NCI-H1694 treated with DMSO at 0.1 percent for 48 hours (cell line): Measurements from ENCODE around the gene SNAPC2.
"Not testable (repeated sequence)": the region's sequence is repeated elsewhere in the genome, so short reads cannot be mapped to it uniquely, and the experiment has no call there.

ENCODE experiments used
- DNase-seq: peaks from one replicate; lab custom pipeline; 2025; lab: John Stamatoyannopoulos, UW

SNAPC2 gene

DNA sequence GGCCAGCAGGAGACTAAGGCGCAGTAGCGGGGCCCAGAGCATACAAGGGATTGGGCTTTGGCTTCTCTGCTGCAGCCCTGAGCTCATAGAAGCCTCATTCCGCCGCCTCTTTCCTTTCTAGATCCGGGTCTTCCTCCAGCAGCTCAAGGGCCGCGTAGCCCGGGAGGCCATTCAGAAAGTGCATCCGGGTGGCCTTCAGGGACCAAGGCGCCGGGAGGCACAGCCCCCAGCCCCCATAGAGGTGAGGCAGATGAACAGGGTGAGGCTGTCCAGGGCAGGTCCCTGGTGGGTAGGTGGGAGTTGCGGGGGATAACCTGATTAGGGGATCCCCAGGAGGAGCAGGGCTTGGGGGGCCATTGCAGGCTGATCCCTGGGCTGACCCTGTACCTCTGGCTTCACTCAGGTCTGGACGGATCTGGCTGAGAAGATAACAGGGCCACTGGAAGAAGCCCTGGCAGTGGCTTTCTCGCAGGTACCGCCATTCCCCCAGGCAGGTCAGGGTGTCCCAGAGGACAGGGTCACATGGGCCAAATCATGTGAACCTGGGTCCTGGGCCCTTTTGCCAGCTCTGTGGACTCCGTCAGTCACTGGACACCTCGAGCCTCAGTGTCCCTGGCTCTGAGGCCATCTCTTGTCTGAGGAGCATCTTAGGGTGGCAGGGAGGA lies 1.3 kb downstream of the SNAPC2 start:
- no peak for DNase-seq

DNA sequence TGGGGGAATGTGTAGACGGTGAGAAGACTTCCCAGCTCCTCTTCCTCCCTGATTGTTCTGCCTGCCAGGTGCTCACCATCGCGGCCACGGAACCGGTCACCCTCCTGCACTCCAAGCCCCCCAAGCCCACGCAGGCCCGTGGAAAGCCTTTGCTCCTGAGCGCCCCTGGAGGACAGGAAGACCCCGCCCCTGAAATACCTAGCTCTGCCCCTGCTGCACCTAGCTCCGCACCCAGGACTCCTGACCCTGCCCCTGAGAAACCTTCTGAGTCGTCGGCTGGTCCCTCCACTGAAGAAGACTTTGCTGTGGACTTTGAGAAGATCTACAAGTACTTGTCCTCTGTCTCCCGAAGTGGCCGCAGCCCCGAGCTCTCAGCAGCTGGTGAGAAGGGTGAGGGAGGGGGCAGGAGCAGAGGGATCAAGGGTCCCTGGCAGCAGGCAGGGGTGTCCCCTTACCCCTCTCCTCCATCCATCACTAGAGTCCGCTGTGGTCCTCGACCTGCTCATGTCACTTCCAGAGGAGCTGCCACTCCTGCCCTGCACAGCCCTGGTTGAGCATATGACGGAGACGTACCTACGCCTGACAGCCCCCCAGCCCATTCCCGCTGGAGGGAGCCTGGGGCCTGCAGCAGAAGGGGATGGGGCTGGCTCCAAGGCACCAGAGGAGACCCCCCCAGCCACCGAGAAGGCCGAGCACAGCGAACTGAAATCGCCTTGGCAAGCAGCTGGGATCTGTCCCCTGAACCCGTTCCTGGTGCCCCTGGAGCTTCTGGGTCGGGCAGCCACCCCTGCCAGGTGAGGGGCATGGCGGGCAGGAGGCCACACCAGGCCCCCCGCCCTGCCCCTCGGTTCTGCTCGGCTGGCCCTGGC lies 2.1 kb downstream of the SNAPC2 start:
- no peak for DNase-seq

DNA sequence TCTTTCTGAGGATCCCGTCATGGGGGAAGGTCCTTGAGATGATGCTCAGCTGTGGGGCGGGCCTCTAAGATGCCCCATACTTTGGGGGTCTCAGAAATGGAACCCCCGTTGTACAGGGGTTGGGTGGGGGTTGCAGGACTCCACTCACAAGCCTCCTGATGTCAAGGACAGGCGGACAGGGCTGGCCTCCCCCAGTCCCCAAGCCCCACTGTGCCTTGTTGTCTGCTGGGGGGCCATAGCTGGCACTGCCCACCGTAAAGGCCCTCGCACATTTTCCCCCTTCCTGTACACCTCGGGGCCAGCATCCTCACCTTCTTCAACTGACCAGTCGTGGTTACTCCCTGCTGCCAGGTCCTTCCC lies 2.7 kb downstream of the SNAPC2 start:
- no peak for DNase-seq

DNA sequence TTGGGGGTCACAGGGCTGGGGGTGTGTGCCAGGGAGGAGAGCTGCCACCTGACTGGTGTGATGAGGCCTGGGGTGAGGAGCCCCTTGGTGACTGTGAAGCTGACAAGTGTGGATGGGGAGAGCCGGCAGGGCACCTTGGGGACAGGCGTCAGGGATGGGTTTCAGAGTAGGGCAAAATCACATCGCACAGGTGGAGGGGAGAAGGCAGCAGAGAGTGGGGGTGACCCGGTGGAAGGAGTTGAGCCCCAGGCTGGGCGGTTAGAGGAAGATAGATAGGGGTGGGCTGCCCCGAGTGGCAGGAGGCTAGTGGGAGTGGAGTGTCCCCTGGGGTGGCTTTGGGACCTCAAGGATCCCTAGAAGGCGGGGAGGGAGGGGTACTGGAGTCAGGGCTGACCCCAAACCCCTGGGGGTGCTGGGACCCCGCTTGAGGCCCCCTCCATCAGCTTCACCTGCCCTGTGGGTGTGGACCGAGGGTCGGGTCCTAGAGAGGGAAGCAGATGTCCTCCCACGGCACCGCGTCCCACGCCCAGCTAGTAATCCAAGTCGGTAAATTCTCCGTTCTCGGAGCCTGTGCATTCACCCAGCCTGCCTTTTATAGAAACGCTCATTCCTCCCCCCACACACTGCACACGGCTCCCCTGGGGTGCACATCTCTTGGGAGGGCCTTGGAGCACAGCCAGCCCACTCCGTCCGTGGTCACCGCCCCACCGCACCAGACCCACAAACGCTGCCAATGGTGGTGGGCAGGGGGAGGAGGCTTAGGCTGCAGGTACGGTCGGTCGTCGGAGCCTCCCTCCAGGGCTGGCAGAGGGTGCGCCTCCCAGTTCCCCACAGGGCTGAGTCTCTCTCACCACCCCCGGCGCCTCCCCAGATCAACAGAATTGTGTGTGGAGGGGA lies 3.4 kb downstream of the SNAPC2 start:
- DNase-seq, result no peak

DNA sequence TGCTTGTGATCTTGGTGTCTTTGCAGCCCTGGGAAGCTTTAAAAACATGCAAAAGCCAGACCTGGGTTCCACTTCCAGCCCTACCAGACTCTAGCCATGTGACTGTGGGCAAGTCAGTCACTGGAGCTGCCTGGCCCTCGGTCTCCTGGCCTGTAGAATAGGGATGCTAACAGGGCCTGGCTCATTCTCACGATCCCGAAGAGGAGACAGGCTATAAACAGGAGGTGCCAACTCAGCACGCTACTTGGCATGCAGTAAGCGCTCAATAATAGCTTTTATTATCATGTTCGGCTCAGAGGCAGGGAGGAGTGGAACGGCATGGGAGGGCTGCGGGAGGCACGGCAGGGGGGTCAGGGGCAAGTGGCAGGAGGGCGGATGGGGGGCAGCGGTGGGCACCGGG lies 4.1 kb downstream of the SNAPC2 start:
- DNase-seq, result no peak

DNA sequence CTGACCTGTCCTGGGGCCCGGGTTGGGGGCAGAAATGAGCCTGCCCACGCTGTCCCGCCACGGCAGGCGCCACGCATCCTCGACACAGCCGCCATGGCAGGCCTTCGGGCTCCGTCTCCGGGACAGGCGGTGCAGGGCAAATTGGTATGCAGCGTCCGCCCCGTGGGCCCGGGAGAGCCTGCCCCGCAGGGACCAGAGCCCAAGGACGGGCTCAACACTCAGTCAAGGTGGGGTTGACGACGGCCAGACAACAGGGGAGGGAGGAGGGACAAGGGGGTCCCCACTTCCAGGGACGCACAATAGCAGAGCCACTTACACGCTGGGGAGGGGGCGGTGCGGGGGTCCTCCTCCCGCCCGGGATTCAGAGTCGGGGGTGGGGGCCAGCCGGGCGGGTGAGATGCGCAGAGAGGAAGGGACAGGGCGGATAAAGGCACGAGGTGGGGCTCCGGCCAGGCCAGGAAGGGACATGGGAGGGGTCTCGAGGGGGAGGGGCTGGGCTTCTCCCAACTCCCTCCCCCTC lies 4.6 kb downstream of the SNAPC2 start:
- DNase-seq, result no peak

DNA sequence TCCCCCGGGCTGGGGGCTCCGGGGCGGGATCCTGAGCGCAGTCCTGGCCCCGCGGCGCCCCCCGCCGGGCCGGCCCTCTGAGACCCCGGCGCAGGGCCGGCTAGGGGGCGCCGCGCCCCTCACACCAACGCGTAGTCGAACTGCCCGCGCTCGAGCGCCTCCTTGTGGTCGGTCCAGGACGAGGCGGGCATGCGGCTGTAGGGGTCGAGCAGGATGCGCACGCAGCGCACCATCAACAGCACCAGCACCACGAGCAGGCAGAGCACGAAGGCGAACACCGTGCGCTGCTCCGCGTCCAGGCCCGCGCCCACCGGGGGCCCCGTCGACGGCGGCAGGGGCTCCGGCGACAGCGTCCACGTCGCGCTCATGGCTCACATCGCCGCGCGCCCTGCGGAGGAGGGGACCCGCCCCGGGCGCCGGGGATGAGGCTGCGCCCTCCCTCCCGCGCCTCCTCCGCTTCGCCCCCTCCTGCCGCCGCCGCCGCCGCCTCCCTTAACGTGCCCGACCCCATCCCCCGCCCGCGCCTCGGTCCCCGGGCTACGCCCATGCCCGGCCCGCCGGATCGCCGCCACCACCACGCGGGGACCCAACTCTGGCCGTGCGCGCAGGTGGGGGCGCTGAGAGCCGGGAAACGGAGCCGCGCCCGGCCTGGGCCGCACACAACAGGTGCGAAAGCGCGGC lies 5.2 kb downstream of the SNAPC2 start:
- DNase-seq, result peak; percentile 51

DNA sequence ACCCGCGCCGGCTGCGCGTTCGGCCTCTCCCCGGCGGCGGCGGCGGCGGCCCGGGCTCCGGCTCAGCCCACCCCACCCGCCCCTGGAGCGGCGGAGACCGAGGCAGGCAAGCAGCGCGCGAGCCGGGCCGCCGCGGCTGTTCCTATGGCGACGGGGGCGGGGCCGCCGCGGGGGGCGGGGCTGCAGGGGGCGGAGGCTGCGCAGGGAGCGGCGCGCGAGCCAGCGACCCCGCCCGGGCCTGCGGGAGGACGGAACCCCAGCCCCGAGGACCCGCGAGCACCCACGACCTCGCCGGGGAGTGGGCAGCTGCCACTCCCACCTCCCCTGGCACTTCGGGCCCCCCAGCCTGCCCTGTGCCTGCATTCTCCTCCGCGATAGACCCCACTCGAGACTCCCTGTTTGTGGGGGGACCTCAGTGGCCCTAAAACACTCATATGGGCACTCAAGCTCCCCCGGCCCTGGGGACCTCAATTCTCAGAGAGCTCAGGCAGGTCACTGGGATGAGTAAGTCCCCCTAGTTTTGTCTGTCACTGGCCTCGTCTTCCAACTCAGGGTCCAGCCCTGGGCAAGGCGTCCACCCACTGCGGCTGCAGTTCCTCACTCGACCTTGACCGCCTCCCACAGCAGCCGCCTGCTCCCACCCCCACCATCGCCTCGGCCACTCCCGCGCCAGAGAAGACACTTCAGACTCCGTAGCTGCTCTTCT lies 6.0 kb downstream of the SNAPC2 start, which contains the start of gene CTXN1:
Gene CTXN1 (minus strand): TSS at position 115 of the 706 bp plus-strand sequence. CDS start 597 bp downstream, outside the sequence.
- DNase-seq, result no peak

DNA sequence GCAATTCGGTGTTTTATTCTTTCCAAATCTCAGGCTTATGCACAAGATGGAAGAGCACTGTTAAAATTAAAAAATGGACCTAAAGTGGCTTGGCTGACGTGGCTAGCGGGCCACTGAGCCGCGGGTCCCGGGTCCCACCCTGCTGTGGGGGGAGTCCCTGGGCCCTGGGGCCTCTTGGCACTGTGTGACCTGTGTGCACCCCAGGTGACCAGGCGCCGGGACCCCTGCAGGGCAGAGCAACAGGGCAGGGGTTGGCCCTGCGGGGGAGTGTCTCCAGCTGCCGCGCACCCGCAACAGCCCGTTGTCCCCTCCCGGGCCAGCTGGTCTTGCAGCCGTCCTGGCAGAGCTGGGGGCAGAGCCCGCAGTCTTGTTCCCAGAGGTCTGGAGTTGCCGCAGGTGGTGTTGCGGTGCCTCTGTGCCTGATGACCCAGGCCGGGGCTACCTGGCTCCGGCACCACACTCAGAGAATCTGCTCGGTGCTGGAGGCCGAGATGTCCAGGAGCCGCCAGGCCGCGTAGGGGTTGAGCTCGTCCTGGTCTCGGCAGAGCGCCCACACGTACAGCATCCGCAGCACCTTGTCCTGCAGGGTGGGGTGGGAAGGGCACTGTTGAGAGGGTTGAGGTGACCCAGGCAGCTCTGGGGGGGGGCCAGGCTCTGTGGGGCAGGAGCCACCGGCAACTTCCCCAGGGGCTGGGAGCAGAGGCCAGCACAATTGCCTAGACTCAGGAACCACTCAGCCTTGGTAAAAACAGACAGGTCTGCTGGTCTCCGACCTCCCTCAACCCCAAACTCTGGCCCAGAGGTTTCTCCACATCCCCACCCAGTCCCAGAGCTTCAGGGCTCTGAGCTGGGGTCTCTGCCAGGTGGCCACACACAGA lies 6.8 kb downstream of the SNAPC2 start:
- no peak for DNase-seq

DNA sequence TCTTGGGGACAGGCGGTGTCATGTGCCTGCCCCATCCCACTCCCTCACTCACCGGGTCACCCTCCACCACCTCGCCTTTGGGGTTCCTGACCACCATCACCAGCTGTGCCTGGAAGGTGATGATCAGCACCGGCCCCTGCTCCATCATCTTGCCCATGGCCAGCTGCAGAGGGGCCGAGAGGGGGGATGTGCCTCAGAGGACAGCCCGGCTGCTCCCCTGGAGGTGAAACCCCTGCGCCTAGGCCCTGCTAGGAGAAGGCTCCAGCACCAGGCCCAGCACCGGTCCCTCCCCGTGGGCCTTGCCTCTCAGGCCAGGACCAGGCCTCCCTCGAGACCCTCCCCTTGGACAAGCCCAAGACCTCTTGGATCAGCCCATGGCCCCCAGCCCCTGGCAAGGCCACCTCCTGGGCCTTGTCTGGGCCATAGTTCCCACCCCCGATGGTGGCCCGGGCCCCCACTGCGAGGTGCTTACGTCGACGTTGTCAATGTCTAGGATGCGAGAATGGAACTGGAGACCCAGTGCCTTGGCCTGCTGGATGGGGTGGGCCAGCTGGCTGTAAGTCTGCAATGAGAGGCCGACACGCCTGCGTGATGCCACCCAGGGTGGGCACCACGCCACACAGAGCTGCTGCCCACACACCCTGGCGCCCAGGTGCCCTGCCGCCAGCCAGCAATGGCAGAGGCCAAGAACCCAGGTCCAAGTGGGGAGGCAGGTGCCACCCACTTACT lies 7.6 kb downstream of the SNAPC2 start:
- no peak for DNase-seq

DNA sequence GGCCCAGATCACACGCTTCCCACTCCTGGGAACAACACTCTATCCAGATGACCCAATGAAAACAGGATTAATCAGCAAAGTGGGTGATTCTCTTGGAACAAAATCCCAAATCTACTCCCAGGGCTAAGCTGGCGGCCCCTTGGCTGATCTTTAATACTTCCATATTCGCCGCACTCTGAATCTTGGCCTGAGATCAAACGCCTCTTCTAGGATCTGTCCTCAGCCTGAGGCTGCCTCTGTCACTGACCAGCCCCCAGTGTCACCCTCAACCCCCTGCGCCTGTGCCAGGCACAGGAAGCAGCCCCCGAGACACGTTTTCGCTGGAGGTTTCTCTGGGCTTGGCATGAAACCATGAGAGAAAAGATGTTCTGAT lies 8.2 kb downstream of the SNAPC2 start:
- DNase-seq, result no peak

DNA sequence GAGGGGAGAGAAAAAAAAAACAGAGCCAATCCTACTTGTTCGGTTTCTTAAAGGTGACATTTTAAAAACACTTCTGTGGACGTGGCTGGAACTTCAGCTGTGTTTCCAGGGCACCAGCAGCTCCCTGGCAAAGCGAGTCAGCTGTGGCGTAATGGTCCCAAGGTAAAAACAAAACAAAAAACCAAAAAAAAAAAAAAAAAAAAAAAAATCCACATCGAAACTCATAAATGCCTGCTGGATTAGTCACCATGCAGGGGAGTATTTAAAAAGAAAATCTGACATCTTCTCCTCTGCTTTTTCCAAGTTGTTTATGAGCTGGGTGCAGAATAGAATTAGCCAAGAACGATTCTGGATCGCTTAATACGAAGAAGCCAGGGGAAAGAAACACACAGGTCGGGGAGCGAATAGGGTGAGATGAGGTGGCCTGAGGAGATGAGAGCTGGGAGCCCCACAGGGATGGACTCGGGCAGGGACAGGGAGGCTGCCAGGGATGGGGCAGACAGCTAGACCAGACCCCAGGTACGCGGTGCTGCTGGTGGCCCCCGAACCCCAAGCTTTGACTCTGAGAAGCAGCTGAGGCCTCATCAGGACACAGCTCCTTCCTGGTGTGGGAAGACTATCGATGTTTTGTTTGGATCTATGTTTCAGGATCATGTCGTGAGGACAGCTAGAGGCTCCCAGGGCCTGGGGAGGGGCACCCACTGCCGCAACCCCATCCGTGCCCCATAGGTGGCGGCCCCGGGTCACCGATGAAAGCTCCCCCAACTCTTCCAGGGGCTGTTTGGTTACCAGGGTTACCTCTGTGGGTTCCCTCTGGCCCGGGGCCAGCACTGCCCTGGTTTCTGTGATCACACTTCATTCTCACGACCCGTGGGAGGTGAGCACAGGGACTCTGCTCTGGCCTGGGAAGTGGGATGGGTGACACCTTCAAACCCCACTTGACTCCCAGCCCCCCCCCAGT lies 8.9 kb downstream of the SNAPC2 start:
- peak; percentile 14 for DNase-seq

DNA sequence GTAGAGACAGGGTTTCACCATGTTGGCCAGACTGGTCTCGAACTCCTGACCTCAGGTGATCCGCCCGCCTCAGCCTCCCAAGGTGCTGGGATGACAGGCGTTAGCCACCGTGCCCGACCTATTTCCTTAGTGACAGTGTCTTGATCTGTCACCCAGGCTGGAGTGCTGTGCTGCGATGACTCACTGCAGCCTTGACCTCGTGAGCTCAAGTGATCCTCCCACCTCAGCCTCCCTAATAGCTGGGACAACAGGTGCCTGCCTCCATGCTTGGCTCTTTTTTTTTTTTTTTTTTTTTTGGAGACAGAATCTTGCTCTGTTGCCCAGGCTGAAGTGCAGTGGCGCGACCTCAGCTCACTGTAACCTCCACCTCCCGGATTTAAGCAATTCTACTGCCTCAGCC lies 9.9 kb downstream of the SNAPC2 start:
- not testable (repeated sequence) for DNase-seq

DNA sequence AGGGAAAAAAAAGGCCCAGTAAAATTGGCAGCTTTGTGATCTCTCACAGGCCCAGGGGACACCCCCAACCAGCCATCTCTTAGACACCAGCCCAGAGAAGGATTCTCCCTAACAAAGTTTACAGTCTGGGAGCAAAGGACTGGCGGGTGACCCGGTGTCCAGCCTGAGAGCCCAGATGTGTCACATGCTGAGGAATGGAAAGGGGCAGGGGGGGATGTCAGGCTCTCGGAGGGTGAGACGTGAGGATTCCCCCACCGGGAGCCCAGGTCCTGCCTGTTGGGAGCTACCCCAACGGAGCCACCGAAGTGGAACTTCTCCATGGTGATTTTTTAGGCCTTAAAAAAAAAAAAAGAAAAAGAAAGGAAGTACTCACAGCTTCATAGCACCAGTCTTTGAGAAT lies 10.6 kb downstream of the SNAPC2 start:
- DNase-seq, result no peak

DNA sequence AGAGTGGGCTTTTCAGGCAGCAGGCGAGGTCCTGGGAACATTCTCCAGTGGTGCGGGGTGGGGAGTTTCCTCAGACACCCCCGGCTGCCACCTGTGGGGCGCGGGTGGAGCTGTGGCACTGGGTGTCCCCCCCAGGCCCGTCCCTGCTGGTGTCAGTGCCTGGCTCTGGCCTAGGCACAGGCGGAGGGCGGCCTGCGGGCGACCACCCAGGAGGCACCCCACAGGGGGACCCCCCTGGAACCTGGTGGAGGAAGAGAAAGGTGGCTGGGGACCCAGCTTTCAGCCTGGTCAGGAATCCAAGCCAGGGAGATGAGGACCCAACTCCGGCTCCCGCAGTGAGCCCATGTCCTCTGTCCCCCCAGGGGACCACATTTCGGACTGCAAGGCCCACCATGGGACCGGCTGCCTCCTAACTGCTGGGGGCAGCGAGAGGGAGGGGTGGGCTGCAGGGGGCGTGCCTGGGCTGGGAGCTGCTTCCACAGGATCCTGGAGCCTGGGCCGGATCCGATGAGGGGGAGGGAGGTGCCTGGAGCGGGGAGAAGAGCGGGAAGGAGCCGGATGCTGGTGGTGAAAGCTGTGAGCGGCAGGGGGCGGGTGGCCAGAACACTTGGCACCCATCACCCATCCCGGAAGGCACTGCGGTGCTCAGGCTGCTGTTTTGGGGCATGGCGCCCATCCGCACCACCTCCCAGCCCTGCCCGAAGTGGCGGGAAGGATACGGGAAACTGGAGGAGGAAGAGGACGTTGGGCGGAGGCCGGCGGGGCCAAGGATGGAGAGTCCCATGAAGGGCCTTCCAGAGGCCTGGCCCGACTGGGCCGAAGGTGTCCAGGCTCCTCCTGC lies 11.3 kb downstream of the SNAPC2 start:
- no peak for DNase-seq

DNA sequence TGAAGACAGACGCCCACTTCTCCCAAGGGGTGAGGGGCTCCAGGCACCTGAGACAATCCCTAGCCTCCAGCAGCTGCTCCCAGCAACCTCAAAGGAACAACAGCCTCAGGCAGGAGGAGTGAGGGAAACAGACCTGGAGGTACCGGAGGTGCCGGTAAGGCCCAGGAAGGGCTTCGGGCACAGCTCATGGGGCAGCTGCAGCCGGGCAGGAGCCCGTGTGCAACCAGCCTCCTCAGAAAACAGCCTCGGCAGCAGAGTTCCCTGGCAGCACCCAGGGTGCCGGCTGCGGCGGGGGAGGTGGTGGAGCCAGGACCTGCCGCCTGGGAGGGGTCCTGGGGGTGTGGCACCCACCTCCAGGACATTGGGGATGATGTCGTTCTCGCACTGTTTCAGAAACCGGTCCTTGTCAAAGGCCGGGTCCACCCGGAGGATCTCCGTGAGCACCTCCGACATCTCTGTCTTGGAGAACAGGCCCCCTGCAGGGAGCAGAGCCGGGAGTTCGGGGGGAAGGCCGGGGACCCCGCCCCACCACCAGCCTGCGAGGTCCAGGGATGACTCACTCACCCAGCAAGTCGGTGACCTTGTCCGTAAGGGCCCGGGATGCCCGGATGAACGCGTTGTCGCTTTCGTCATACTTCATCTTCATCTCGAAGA lies 12.3 kb downstream of the SNAPC2 start:
- DNase-seq, result no peak

DNA sequence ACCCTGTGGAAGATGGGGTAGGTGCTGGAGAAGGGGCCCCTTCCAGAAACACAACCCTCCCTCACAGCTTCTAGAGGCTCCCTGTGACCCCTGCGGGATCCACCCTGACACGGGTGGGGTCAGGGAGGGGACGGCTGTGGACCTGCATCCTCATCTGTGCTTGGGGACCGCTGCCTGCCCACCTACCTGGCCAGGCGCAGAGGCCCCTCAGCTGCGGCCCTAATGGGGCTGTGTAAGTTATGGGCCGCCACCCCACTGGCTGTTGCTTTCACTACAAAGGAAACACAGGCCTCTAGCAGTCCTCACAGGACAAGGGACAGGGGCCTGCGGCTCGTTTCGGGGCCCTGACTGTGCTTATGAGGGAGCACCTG lies 12.8 kb downstream of the SNAPC2 start:
- DNase-seq, result no peak
